Measurements from ENCODE around the gene EYS.

Gene EYS

GRCh38 chr6:64789476-64789875 lies 917.5 kb downstream of the EYS start:
- Histone ChIP-seq H3K79me2 (ENCODE audit: insufficient read depth, low read length) (no peaks in the 10 kb centered on the region), H3K4me3 (ENCODE audit: low read length, poor library complexity, severe bottlenecking) (no peak overlapping the region), H3K36me3 (ENCODE audit: insufficient read depth, low read length) (no peaks in the 10 kb centered on the region), H3K9me3 (ENCODE audit: insufficient read depth, low read depth, low read length) (no peaks in the 10 kb centered on the region), H3K4me1 (ENCODE audit: insufficient read depth, low read length, poor library complexity, severe bottlenecking) (no peaks in the 10 kb centered on the region), H3K9me2 (replicated peaks; ENCODE audit: low read depth, low read length) (no peaks in the 10 kb centered on the region), H3K27me3 (ENCODE audit: insufficient read depth, low read length, poor library complexity, severe bottlenecking) (no peaks in the 10 kb centered on the region), H3K4me2 (ENCODE audit: low read depth, low read length, poor library complexity, severe bottlenecking) (peak overlapping the region; percentile 22), H3K9ac (ENCODE audit: low read depth, low read length, poor library complexity, severe bottlenecking) (no peak overlapping the region), H2AFZ (ENCODE audit: low read length) (no peak overlapping the region), H3F3A (ENCODE audit: low read depth) (no peaks in the 10 kb centered on the region), H4K20me1 (ENCODE audit: insufficient read depth, low read length, poor library complexity, severe bottlenecking) (no peaks in the 10 kb centered on the region)
- TF ChIP-seq, protein P1, sequence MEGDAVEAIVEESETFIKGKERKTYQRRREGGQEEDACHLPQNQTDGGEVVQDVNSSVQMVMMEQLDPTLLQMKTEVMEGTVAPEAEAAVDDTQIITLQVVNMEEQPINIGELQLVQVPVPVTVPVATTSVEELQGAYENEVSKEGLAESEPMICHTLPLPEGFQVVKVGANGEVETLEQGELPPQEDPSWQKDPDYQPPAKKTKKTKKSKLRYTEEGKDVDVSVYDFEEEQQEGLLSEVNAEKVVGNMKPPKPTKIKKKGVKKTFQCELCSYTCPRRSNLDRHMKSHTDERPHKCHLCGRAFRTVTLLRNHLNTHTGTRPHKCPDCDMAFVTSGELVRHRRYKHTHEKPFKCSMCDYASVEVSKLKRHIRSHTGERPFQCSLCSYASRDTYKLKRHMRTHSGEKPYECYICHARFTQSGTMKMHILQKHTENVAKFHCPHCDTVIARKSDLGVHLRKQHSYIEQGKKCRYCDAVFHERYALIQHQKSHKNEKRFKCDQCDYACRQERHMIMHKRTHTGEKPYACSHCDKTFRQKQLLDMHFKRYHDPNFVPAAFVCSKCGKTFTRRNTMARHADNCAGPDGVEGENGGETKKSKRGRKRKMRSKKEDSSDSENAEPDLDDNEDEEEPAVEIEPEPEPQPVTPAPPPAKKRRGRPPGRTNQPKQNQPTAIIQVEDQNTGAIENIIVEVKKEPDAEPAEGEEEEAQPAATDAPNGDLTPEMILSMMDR (conservative IDR thresholded peaks at IDR 0.05; ENCODE audit: low read length) = no peak
- no peak for TF ChIP-seq EZH2phosphoT487 (IDR thresholded peaks at IDR 0.05; ENCODE audit: borderline replicate concordance)

- Histone ChIP-seq H3K9me2 (replicated peaks; ENCODE audit: low read depth, low read length) (no peaks in the 10 kb centered on the region), H3K4me3 (ENCODE audit: low read length, poor library complexity, severe bottlenecking) (no peak overlapping the region), H3K9ac (ENCODE audit: low read depth, low read length, poor library complexity, severe bottlenecking) (no peak overlapping the region), H3K36me3 (ENCODE audit: insufficient read depth, low read length) (no peaks in the 10 kb centered on the region), H4K20me1 (ENCODE audit: insufficient read depth, low read length, poor library complexity, severe bottlenecking) (no peaks in the 10 kb centered on the region), H3K79me2 (ENCODE audit: insufficient read depth, low read length) (no peaks in the 10 kb centered on the region), H3F3A (ENCODE audit: low read depth) (no peaks in the 10 kb centered on the region), H3K4me1 (ENCODE audit: insufficient read depth, low read length, poor library complexity, severe bottlenecking) (no peaks in the 10 kb centered on the region), H3K4me2 (ENCODE audit: low read depth, low read length, poor library complexity, severe bottlenecking) (no peak overlapping the region), H3K9me3 (ENCODE audit: insufficient read depth, low read depth, low read length) (no peaks in the 10 kb centered on the region), H2AFZ (ENCODE audit: low read length) (no peak overlapping the region), H3K27me3 (ENCODE audit: insufficient read depth, low read length, poor library complexity, severe bottlenecking) (no peaks in the 10 kb centered on the region)
- TF ChIP-seq, protein P1 (conservative IDR thresholded peaks at IDR 0.05; ENCODE audit: low read length) = no peak
- no peak for TF ChIP-seq EZH2phosphoT487 (IDR thresholded peaks at IDR 0.05; ENCODE audit: borderline replicate concordance)
Observed at GRCh38 chr6:64786736-64787135, 920.3 kb downstream of the EYS start.

- no peak overlapping the region for H3K4me2 ChIP-seq (ENCODE audit: low read depth, low read length, poor library complexity, severe bottlenecking)
- no peaks in the 10 kb centered on the region for H3K9me3 ChIP-seq (ENCODE audit: insufficient read depth, low read depth, low read length)
- no peak overlapping the region for H3K4me3 ChIP-seq (ENCODE audit: low read length, poor library complexity, severe bottlenecking)
- H3F3A ChIP-seq (ENCODE audit: low read depth) = no peaks in the 10 kb centered on the region
- H4K20me1 ChIP-seq (ENCODE audit: insufficient read depth, low read length, poor library complexity, severe bottlenecking) = no peaks in the 10 kb centered on the region
- H2AFZ ChIP-seq (ENCODE audit: low read length) = no peak overlapping the region
- H3K9me2 ChIP-seq (replicated peaks; ENCODE audit: low read depth, low read length) = no peaks in the 10 kb centered on the region
- H3K9ac ChIP-seq (ENCODE audit: low read depth, low read length, poor library complexity, severe bottlenecking) = no peak overlapping the region
- H3K4me1 ChIP-seq (ENCODE audit: insufficient read depth, low read length, poor library complexity, severe bottlenecking) = no peaks in the 10 kb centered on the region
- no peaks in the 10 kb centered on the region for H3K79me2 ChIP-seq (ENCODE audit: insufficient read depth, low read length)
- H3K27me3 ChIP-seq (ENCODE audit: insufficient read depth, low read length, poor library complexity, severe bottlenecking) = no peaks in the 10 kb centered on the region
- no peaks in the 10 kb centered on the region for H3K36me3 ChIP-seq (ENCODE audit: insufficient read depth, low read length)
- TF ChIP-seq, protein P1 (conservative IDR thresholded peaks at IDR 0.05; ENCODE audit: low read length) = no peak
- no peak for TF ChIP-seq EZH2phosphoT487 (IDR thresholded peaks at IDR 0.05; ENCODE audit: borderline replicate concordance)
Observed at GRCh38 chr6:64782877-64783276, 924.1 kb downstream of the EYS start.

Data from Loucy (cell line).